A549 (cell line): Measurements from ENCODE around the gene PPTC7. TPM values are rescaled to one million over a fixed set of nuclear protein-coding genes. Genes with fewer than 3 reads are reported as not detected.
A peak's percentile ranks its signal among the peaks of the same experiment; 100 is the strongest.

ENCODE experiments used
- ATAC-seq, 2 experiments: fragments of 200-7000 bp in 1 of 2; fragments of >200 bp in 1 of 2; cut with Nextera tagmentation in 1 of 2; cut with Tn5 transposase in 1 of 2; 3 replicates each; pipeline versions ENCODE4 v1.8.0 to v1.9.1; 2018 to 2020; ENCODE audit warnings: mild to moderate bottlenecking in 1 of 2, moderate library complexity in 1 of 2
- CTCF ChIA-PET: fragments of 300-600 bp; sonication (Branson Sonifier 250); formaldehyde crosslinking; extraction: SDS; loops from one replicate; lab custom pipeline; 2021; ENCODE audit warnings: antibody characterized with exemption, inconsistent platforms; lab: Yijun Ruan, JAX
- POLR2A ChIA-PET: fragments of 350-600 bp; formaldehyde crosslinking; extraction: SDS; loops from one replicate; lab custom pipeline; 2021; ENCODE audit warnings: antibody characterized with exemption, inconsistent platforms; lab: Yijun Ruan, JAX
- DNase-seq, 2 experiments: peaks; one replicate each; pipeline versions ENCODE4 v3.0.0 to v3.0.0-alpha.2; 2011 to 2016; ENCODE audit warnings: low read depth in 1 of 2, low spot score in 1 of 2
- FAIRE-seq: peaks from 2 replicates; lab custom pipeline; 2011; peaks lifted over from hg19 to GRCh38; lab: Jason Lieb, UNC
- H3K27ac ChIP-seq, 2 experiments: fragments of >200 bp; sonication (Bioruptor Twin); formaldehyde crosslinking; 3 replicates each; pipeline ENCODE4 v1.5.1; 2016 to 2017
- H3K4me1 ChIP-seq: fragments of >200 bp; sonication (Bioruptor Twin); formaldehyde crosslinking; 3 replicates; pipeline ENCODE4 v1.6.1; 2016
- H3K4me2 ChIP-seq: fragments of >200 bp; sonication (Bioruptor Twin); formaldehyde crosslinking; 3 replicates; pipeline ENCODE4 v1.6.1; 2016
- H3K4me3 ChIP-seq: fragments of >200 bp; sonication (Bioruptor Twin); formaldehyde crosslinking; 3 replicates; pipeline ENCODE4 v1.5.1; 2016
- H3K9me3 ChIP-seq: fragments of >200 bp; sonication (Bioruptor Twin); formaldehyde crosslinking; 3 replicates; pipeline ENCODE4 v1.6.1; 2016
- CBX8 ChIP-seq: fragments of 200-600 bp; sonication (generic); IDR thresholded peaks from 2 replicates; pipeline ENCODE4 v1.6.1; 2016
- CHD2 ChIP-seq: fragments of 150-350 bp; IDR thresholded peaks from 2 replicates; pipeline ENCODE4 v1.6.1; 2014; ENCODE audit warnings: low read length; ENCODE audit not compliant: partially characterized antibody
- CHD4 ChIP-seq: fragments of 200-600 bp; sonication (generic); IDR thresholded peaks from 2 replicates; pipeline ENCODE4 v1.6.1; 2016; ENCODE audit warnings: antibody characterized with exemption, mild to moderate bottlenecking, borderline replicate concordance
- EHF ChIP-seq: fragments of 250-450 bp; sonication (Bioruptor Pico); IDR thresholded peaks from 2 replicates; pipeline ENCODE4 v1.5.0; 2020; ENCODE audit warnings: mild to moderate bottlenecking
- ELK1 ChIP-seq: fragments of 150-350 bp; IDR thresholded peaks from 2 replicates; pipeline ENCODE4 v1.6.1; 2014; ENCODE audit warnings: low read depth, mild to moderate bottlenecking, low read length
- EP300 ChIP-seq, 2 experiments: fragments of >200 bp; sonication (Bioruptor Twin); formaldehyde crosslinking; IDR thresholded peaks; 2 replicates in 1 of 2; 3 replicates in 1 of 2; pipeline ENCODE4 v1.6.1; 2016 to 2017
- ESRRA ChIP-seq: fragments of 150-350 bp; IDR thresholded peaks from 2 replicates; pipeline ENCODE4 v1.6.1; 2014; ENCODE audit warnings: mild to moderate bottlenecking, low read length, borderline replicate concordance
- FOSB ChIP-seq: fragments of 250-450 bp; sonication (Bioruptor Pico); IDR thresholded peaks from 2 replicates; pipeline ENCODE4 v1.5.0; 2020; ENCODE audit warnings: mild to moderate bottlenecking, moderate library complexity
- FOSL2 ChIP-seq, 2 experiments: fragments of 450-650 bp in 1 of 2; fragments of >200 bp in 1 of 2; sonication (Bioruptor Twin) in 1 of 2; formaldehyde crosslinking; IDR thresholded peaks; 2 replicates each; pipeline versions ENCODE4 v1.5.0 to v1.6.1; 2016 to 2020; ENCODE audit warnings: mild to moderate bottlenecking in 1 of 2, moderate library complexity in 1 of 2
- HEYL ChIP-seq: fragments of 250-450 bp; sonication (Bioruptor Pico); IDR thresholded peaks from 2 replicates; pipeline ENCODE4 v1.8.0; 2021; ENCODE audit warnings: mild to moderate bottlenecking, moderate library complexity
- JUNB ChIP-seq: fragments of >200 bp; sonication (Bioruptor Twin); formaldehyde crosslinking; IDR thresholded peaks from 2 replicates; pipeline ENCODE4 v1.6.1; 2016
- MAFK ChIP-seq: fragments of 450-650 bp; IDR thresholded peaks from 2 replicates; pipeline ENCODE4 v1.6.1; 2014; ENCODE audit not compliant: partially characterized antibody
- MAZ ChIP-seq: fragments of 150-350 bp; IDR thresholded peaks from 2 replicates; pipeline ENCODE4 v1.6.1; 2014; ENCODE audit warnings: antibody characterized with exemption, low read depth, low read length, borderline replicate concordance
- NPAS2 ChIP-seq: fragments of 250-450 bp; sonication (Bioruptor Pico); IDR thresholded peaks from 2 replicates; pipeline ENCODE4 v1.8.0; 2022; ENCODE audit warnings: mild to moderate bottlenecking, moderate library complexity, borderline replicate concordance
- NR3C1 ChIP-seq: fragments of >200 bp; sonication (Bioruptor Twin); formaldehyde crosslinking; IDR thresholded peaks from 3 replicates; pipeline ENCODE4 v1.6.1; 2017
- PHF8 ChIP-seq: fragments of 200-600 bp; sonication (generic); IDR thresholded peaks from 2 replicates; pipeline ENCODE4 v1.6.1; 2016; ENCODE audit warnings: low read depth, mild to moderate bottlenecking, antibody characterized with exemption, moderate library complexity, borderline replicate concordance
- RAD21 ChIP-seq, 2 experiments: fragments of >200 bp in 1 of 2; sonication (Bioruptor Twin) in 1 of 2; formaldehyde crosslinking in 1 of 2; IDR thresholded peaks in 1 of 2; conservative IDR thresholded peaks in 1 of 2; 2 replicates in 1 of 2; 3 replicates in 1 of 2; pipeline ENCODE4 v1.6.1; 2012 to 2018; ENCODE audit warnings: inconsistent platforms in 1 of 2
- RARB ChIP-seq: fragments of 250-450 bp; sonication (Bioruptor Pico); IDR thresholded peaks from 2 replicates; pipeline ENCODE4 v1.8.0; 2021; ENCODE audit warnings: mild to moderate bottlenecking, moderate library complexity
- RNF2 ChIP-seq: fragments of 200-600 bp; sonication (generic); IDR thresholded peaks from 2 replicates; pipeline ENCODE4 v1.6.1; 2016; ENCODE audit warnings: low read depth, mild to moderate bottlenecking, antibody characterized with exemption, moderate library complexity, borderline replicate concordance
- SMC3 ChIP-seq: fragments of >200 bp; sonication (Bioruptor Twin); formaldehyde crosslinking; IDR thresholded peaks from 3 replicates; pipeline ENCODE4 v1.6.1; 2018; ENCODE audit warnings: inconsistent platforms
- TFCP2L1 ChIP-seq: fragments of 250-450 bp; sonication (Bioruptor Pico); IDR thresholded peaks from 2 replicates; pipeline ENCODE4 v1.5.0; 2021; ENCODE audit warnings: mild to moderate bottlenecking
- ZFP36 ChIP-seq: fragments of 450-650 bp; IDR thresholded peaks from 2 replicates; pipeline ENCODE4 v1.6.1; 2014; ENCODE audit warnings: borderline replicate concordance; ENCODE audit not compliant: partially characterized antibody
- ZNF302 ChIP-seq: fragments of 250-450 bp; sonication (Bioruptor Pico); IDR thresholded peaks from 2 replicates; pipeline ENCODE4 v1.9.0; 2021; ENCODE audit warnings: inconsistent platforms, mild to moderate bottlenecking, moderate library complexity
- WGBS: methylation state at CpG from one replicate; pipeline ENCODE4 v1.1.6; 2017; ENCODE audit errors: missing lambda C conversion rate; 5-methylcytosine and 5-hydroxymethylcytosine counted together
- polyA plus RNA-seq, 4 experiments: library from polyadenylated mRNA; depleted of rRNA in 3 of 4; stranded (reverse); fragments of >200 nt; fragmentation: RNase III in 1 of 4; extraction: RNeasy Plus Mini Kit Qiagen cat#74134 plus additional on column Dnase treatment in 1 of 4; gene quantifications; 2 replicates in 3 of 4; 3 replicates in 1 of 4; pipeline ENCODE4 v1.2.3, GENCODE V29; 2011 to 2017

Gene PPTC7
- polyA plus RNA-seq, 2 of the 4 experiments (the other 2 are of a cell fraction) = 15.1 to 30.3 TPM

DNA sequence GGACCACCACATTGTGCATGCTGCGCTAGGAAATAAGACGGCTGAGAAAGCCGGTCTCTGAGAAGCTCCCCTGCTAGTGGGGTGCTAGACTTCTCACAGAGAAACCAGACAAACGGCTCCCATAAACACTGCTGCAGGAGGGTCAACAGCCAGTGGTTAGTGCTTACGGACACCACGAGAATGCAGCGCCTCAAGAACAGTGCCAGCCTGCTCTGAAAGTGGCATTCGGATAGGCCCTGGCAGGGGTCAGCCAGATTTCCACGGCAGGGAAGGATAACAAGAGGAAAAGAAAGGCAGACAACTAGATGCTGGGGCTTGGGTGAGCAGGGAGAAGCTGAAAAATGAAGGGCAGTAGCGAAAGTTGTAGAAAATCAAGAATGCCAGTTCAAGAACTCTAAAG, 26.4 kb downstream of the PPTC7 start (continued):
- TF ChIP-seq ELK1 (no peak), SMC3 (no peak), HEYL (CRISPR knock-in tag) (no peak), NR3C1 (no peak)

- peaks cover 21% of the 10 kb centered on the region for H3K4me1 ChIP-seq
- no peak for DNase-seq
- no peak overlapping the region for H3K4me3 ChIP-seq
- 68% methylated on average over 8 of the region's 8 CpGs for WGBS
- H3K27ac ChIP-seq = no peak overlapping the region
- H3K9me3 ChIP-seq = no peaks in the 10 kb centered on the region
- ChIA-PET CTCF (interaction anchor here (1.3 to 10.7 kb wide), 3 partner anchors 23 to 106 kb away, joined by 3 to 138 read pairs (median 4); partner anchors contain the start of gene ARPC3), POLR2A (no interaction called here)
- H3K4me2 ChIP-seq = peak overlapping the region; percentile 19; the same call in 1 of the 3 replicates
- TF ChIP-seq EHF (CRISPR knock-in tag) (no peak), RARB (CRISPR knock-in tag) (no peak), MAFK (no peak), PHF8 (no peak), TFCP2L1 (CRISPR knock-in tag) (no peak), EP300 (IDR thresholded peaks at IDR 0.05) (no peak), JUNB (no peak), FOSB (CRISPR knock-in tag) (no peak), NPAS2 (CRISPR knock-in tag) (no peak), ZFP36 (no peak)
- no peak for ATAC-seq
- FAIRE-seq = no peak
Observed at GRCh38 chr12:110555577-110556406, 27.3 kb downstream of the PPTC7 start.

- no peak overlapping the region for H3K4me2 ChIP-seq
- FAIRE-seq (no peak), ATAC-seq (no peak), DNase-seq (no peak)
- H3K27ac ChIP-seq = no peak overlapping the region
- ChIA-PET POLR2A (no interaction called here), CTCF (interaction anchor here (0.7 to 10.7 kb wide), 8 partner anchors 13 to 104 kb away, joined by 3 to 138 read pairs (median 4); partner anchors contain the start of genes ARPC3 and FAM216A)
- WGBS = 95% methylated on average over 3 of the region's 3 CpGs
- no peaks in the 10 kb centered on the region for H3K9me3 ChIP-seq
- peaks cover 17% of the 10 kb centered on the region for H3K4me1 ChIP-seq
- no peak for TF ChIP-seq ELK1
- no peak for TF ChIP-seq MAZ
- TF ChIP-seq CBX8 = no peak
- no peak for TF ChIP-seq RNF2
- TF ChIP-seq ESRRA = no peak
- TF ChIP-seq SMC3 = no peak
- no peak for TF ChIP-seq RAD21 (conservative IDR thresholded peaks at IDR 0.05 in 1 of 2, IDR thresholded peaks at IDR 0.05 in 1 of 2)
- TF ChIP-seq FOSL2 (IDR thresholded peaks at IDR 0.05) = no peak
- no peak for TF ChIP-seq FOSL2 (CRISPR knock-in tag; IDR thresholded peaks at IDR 0.05)
- TF ChIP-seq CHD4 = no peak
- no peak for TF ChIP-seq ZNF302 (CRISPR knock-in tag)
- TF ChIP-seq CHD2 = no peak
- no peak overlapping the region for H3K4me3 ChIP-seq
Observed at GRCh38 chr12:110554184-110554583, 28.9 kb downstream of the PPTC7 start.
